ENCODE data around the gene RNF167. TPM values are rescaled to one million over a fixed set of nuclear protein-coding genes. Genes with fewer than 3 reads are reported as not detected.

RNF167 gene
- total and polyA plus RNA-seq, 2 of the 13 experiments (the other 11 are each of a cell fraction or from before 2014, with no cell fraction given): 44.1 to 45.4 TPM

GRCh38 chr17:4986951-4987766 is 47.1 kb downstream of the RNF167 start, which contains the start of gene CAMTA2 (continued):
- peak; percentile 59 for TF ChIP-seq TFDP2 (CRISPR knock-in tag; IDR thresholded peaks at IDR 0.05)
- TF ChIP-seq HOXA9 (CRISPR knock-in tag; IDR thresholded peaks at IDR 0.05; ENCODE audit: borderline replicate concordance): 0 out of 2 replicates have a peak, but pooled peaks have one; percentile 60
- no peak for TF ChIP-seq ZNF230 (CRISPR knock-in tag; IDR thresholded peaks at IDR 0.05)
- TF ChIP-seq ZNF597 (CRISPR knock-in tag; IDR thresholded peaks at IDR 0.05): no peak
- peak; percentile 85 for TF ChIP-seq RBFOX2 (IDR thresholded peaks at IDR 0.05; ENCODE audit: low read depth, low read length)
- TF ChIP-seq ZNF556 (CRISPR knock-in tag; IDR thresholded peaks at IDR 0.05; ENCODE audit: borderline replicate concordance): no peak
- TF ChIP-seq FOXM1 (CRISPR knock-in tag; IDR thresholded peaks at IDR 0.05): no peak
- no peak for TF ChIP-seq HMG20B (CRISPR knock-in tag; conservative IDR thresholded peaks at IDR 0.05)
- 0 out of 2 replicates have a peak, but pooled peaks have one; percentile 14 for TF ChIP-seq ZNF264 (CRISPR knock-in tag; IDR thresholded peaks at IDR 0.05)
- TF ChIP-seq ZBTB8A (CRISPR knock-in tag; IDR thresholded peaks at IDR 0.05; ENCODE audit: borderline replicate concordance, low read depth): no peak
- no peak for TF ChIP-seq TEF (CRISPR knock-in tag; IDR thresholded peaks at IDR 0.05)
- TF ChIP-seq GABPA (IDR thresholded peaks at IDR 0.05; ENCODE audit: low read depth, low read length): peak; percentile 61
- TF ChIP-seq GABPA (CRISPR knock-in tag; IDR thresholded peaks at IDR 0.05; ENCODE audit: low read depth): peak; percentile 47
- no peak for TF ChIP-seq LCORL (IDR thresholded peaks at IDR 0.05)
- TF ChIP-seq LCORL (CRISPR knock-in tag; IDR thresholded peaks at IDR 0.05): peak; percentile 69
- TF ChIP-seq ZNF816 (CRISPR knock-in tag; IDR thresholded peaks at IDR 0.05; ENCODE audit: borderline replicate concordance): peak; percentile 84; the same call in 1 of the 2 replicates
- peak; percentile 44; the same call in 1 of the 2 replicates for TF ChIP-seq ISL2 (CRISPR knock-in tag; IDR thresholded peaks at IDR 0.05)
- peak; percentile 53; the same call in 1 of the 2 replicates for TF ChIP-seq RFXAP (CRISPR knock-in tag; IDR thresholded peaks at IDR 0.05; ENCODE audit: borderline replicate concordance)
- TF ChIP-seq MXD1 (CRISPR knock-in tag; IDR thresholded peaks at IDR 0.05): no peak
- no peak for TF ChIP-seq SUZ12 (IDR thresholded peaks at IDR 0.05; ENCODE audit: low read depth, low read length)
- 0 out of 4 replicates have a peak, but pooled peaks of 1 of the 2 experiments have one; percentile 18 for TF ChIP-seq ATF4 (CRISPR knock-in tag; IDR thresholded peaks at IDR 0.05)
- TF ChIP-seq REL (CRISPR knock-in tag; conservative IDR thresholded peaks at IDR 0.05): peak; percentile 67; the same call in 1 of the 2 replicates
- TF ChIP-seq NONO (IDR thresholded peaks at IDR 0.05): no peak
- peak; percentile 97 for TF ChIP-seq NONO (CRISPR knock-in tag; conservative IDR thresholded peaks at IDR 0.05)

All from HepG2 (cell line).